HepG2 (cell line): ENCODE measurements around the gene RNASE13. TPM values are rescaled to one million over a fixed set of nuclear protein-coding genes. Genes with fewer than 3 reads are reported as not detected.

Experiments
- ARID2 ChIP-seq: sonication (generic); formaldehyde crosslinking; IDR thresholded peaks from 2 replicates; pipeline ENCODE4 v1.8.1; 2022; ENCODE audit warnings: mild to moderate bottlenecking, missing genetic modification reagents, borderline replicate concordance
- BCLAF1 ChIP-seq: fragments of 450-650 bp; IDR thresholded peaks from 2 replicates; pipeline ENCODE4 v1.6.1; 2017; ENCODE audit warnings: mild to moderate bottlenecking
- CHD2 ChIP-seq: IDR thresholded peaks from 2 replicates; pipeline ENCODE4 v1.6.1; 2011; ENCODE audit warnings: low read depth, low read length, improper control_type of control experiment
- DMTF1 ChIP-seq: sonication (generic); formaldehyde crosslinking; IDR thresholded peaks from 2 replicates; pipeline ENCODE4 v1.4.0; 2020; ENCODE audit warnings: mild to moderate bottlenecking, missing genetic modification reagents
- FOXM1 ChIP-seq: sonication (generic); formaldehyde crosslinking; IDR thresholded peaks from 2 replicates; pipeline ENCODE4 v1.5.0; 2020; ENCODE audit warnings: missing genetic modification reagents
- MEIS2 ChIP-seq: sonication (generic); formaldehyde crosslinking; IDR thresholded peaks from 2 replicates; pipeline ENCODE4 v1.9.0; 2021; ENCODE audit warnings: mild to moderate bottlenecking, missing genetic modification reagents
- PLRG1 ChIP-seq: fragments of 450-650 bp; conservative IDR thresholded peaks from 2 replicates; pipeline ENCODE4 v1.6.1; 2016
- POLR2A ChIP-seq, 2 experiments: IDR thresholded peaks; 2 replicates each; pipeline ENCODE4 v1.6.1; 2011; ENCODE audit warnings: low read depth in 2 of 2, low read length in 2 of 2, mild to moderate bottlenecking in 1 of 2, moderate library complexity in 1 of 2; ENCODE audit not compliant: insufficient read depth in 1 of 2
- PPARG ChIP-seq: conservative IDR thresholded peaks from 2 replicates; pipeline ENCODE4 v1.6.1; 2016; ENCODE audit warnings: missing biosample characterization, missing genetic modification reagents
- TBL1XR1 ChIP-seq: fragments of 150-350 bp; IDR thresholded peaks from 2 replicates; pipeline ENCODE4 v1.6.1; 2014; ENCODE audit warnings: borderline replicate concordance, low read length; ENCODE audit not compliant: partially characterized antibody
- TBX2 ChIP-seq: sonication (generic); formaldehyde crosslinking; IDR thresholded peaks from 2 replicates; pipeline ENCODE4 v1.5.0; 2020; ENCODE audit warnings: missing genetic modification reagents, mild to moderate bottlenecking, borderline replicate concordance
- ZFP36L2 ChIP-seq: sonication (generic); formaldehyde crosslinking; IDR thresholded peaks from 2 replicates; pipeline ENCODE4 v1.4.0; 2020; ENCODE audit warnings: missing genetic modification reagents
- ZKSCAN8 ChIP-seq: IDR thresholded peaks from 2 replicates; pipeline ENCODE4 v1.6.1; 2016; ENCODE audit warnings: borderline replicate concordance, missing genetic modification reagents, missing compliant biosample characterization
- ZNF274 ChIP-seq: sonication (generic); formaldehyde crosslinking; IDR thresholded peaks from 2 replicates; pipeline ENCODE4 v1.5.1; 2020; ENCODE audit warnings: mild to moderate bottlenecking, missing genetic modification reagents
- ZNF30 ChIP-seq: sonication (generic); formaldehyde crosslinking; IDR thresholded peaks from 2 replicates; pipeline ENCODE4 v1.5.0; 2020; ENCODE audit warnings: mild to moderate bottlenecking, missing genetic modification reagents
- ZNF512 ChIP-seq: sonication (generic); formaldehyde crosslinking; IDR thresholded peaks from 2 replicates; pipeline ENCODE4 v1.4.0; 2020; ENCODE audit warnings: mild to moderate bottlenecking, missing genetic modification reagents
- ZNF546 ChIP-seq: sonication (generic); formaldehyde crosslinking; conservative IDR thresholded peaks from 2 replicates; pipeline ENCODE4 v1.8.1; 2023; ENCODE audit warnings: mild to moderate bottlenecking, missing genetic modification reagents
- ZNF569 ChIP-seq: sonication (generic); formaldehyde crosslinking; IDR thresholded peaks from 2 replicates; pipeline ENCODE4 v1.5.0; 2020; ENCODE audit warnings: mild to moderate bottlenecking, missing genetic modification reagents, moderate library complexity, borderline replicate concordance
- ZNF724P ChIP-seq: sonication (generic); formaldehyde crosslinking; IDR thresholded peaks from 2 replicates; pipeline ENCODE4 v1.8.0; 2022; ENCODE audit warnings: missing genetic modification reagents, borderline replicate concordance
- ZNF878 ChIP-seq: sonication (generic); formaldehyde crosslinking; IDR thresholded peaks from 2 replicates; pipeline ENCODE4 v1.8.1; 2023; ENCODE audit warnings: mild to moderate bottlenecking, missing genetic modification reagents, moderate library complexity
- ZSCAN9 ChIP-seq: IDR thresholded peaks from 2 replicates; pipeline ENCODE4 v1.6.1; 2016; ENCODE audit warnings: borderline replicate concordance
- polyA plus RNA-seq, 8 experiments: library from polyadenylated mRNA; depleted of rRNA in 3 of 8; stranded (reverse) in 7 of 8; unstranded in 1 of 8; fragments of >200 nt; fragmentation: Illumina TruSeq in 4 of 8; extraction: Trizol in 4 of 8; gene quantifications; 2 replicates each; pipeline versions ENCODE4 v1.2.1 to v1.2.3, GENCODE V29; 2011 to 2016; ENCODE audit warnings: low read depth in 4 of 8, missing spikeins in 1 of 8, mixed read lengths in 1 of 8; ENCODE audit not compliant: insufficient read depth in 1 of 8
- total RNA-seq, 5 experiments: library from RNA; depleted of rRNA; stranded (reverse); fragments of >200 nt; fragmentation: Illumina TruSeq; extraction: Trizol; gene quantifications; 2 replicates each; pipeline ENCODE4 v1.2.3, GENCODE V29; 2016; ENCODE audit warnings: low read depth in 1 of 5

RNASE13 gene
- total and polyA plus RNA-seq, 2 of the 13 experiments (the other 11 are each of a cell fraction or from before 2014, with no cell fraction given): 1.0 TPM; not detected in 1

- no peak for TF ChIP-seq ZSCAN9 (CRISPR knock-in tag)
- TF ChIP-seq ZNF512 (CRISPR knock-in tag): peak; percentile 36; the same call in 1 of the 2 replicates
- TF ChIP-seq TBL1XR1: no peak
- 0 out of 2 replicates have a peak, but pooled peaks have one; percentile 30 for TF ChIP-seq ZKSCAN8
- no peak for TF ChIP-seq TBX2 (CRISPR knock-in tag)
- no peak for TF ChIP-seq BCLAF1
- no peak for TF ChIP-seq ZNF724P (CRISPR knock-in tag)
- 0 out of 2 replicates have a peak, but pooled peaks have one; percentile 67 for TF ChIP-seq ZNF546
- no peak for TF ChIP-seq POLR2A (IDR thresholded peaks at IDR 0.05; ENCODE audit: insufficient read depth in 1 of 2, low read depth in 2 of 2, low read length in 2 of 2)
- no peak for TF ChIP-seq DMTF1 (CRISPR knock-in tag)
- TF ChIP-seq MEIS2 (CRISPR knock-in tag): no peak
- no peak for TF ChIP-seq ZNF569 (CRISPR knock-in tag)
- TF ChIP-seq PLRG1: no peak
- TF ChIP-seq ZFP36L2 (CRISPR knock-in tag): no peak
- no peak for TF ChIP-seq ARID2 (CRISPR knock-in tag)
- no peak for TF ChIP-seq PPARG (CRISPR knock-in tag)
- peak; percentile 46; the same call in 1 of the 2 replicates for TF ChIP-seq ZNF274 (CRISPR knock-in tag)
- no peak for TF ChIP-seq ZNF878
- no peak for TF ChIP-seq FOXM1
- no peak for TF ChIP-seq CHD2
- no peak for TF ChIP-seq ZNF30
Observed at GRCh38 chr14:21068521-21069387, 34.1 kb upstream of the RNASE13 start (continued).
